ENCODE data around the gene GTPBP1. TPM values are rescaled to one million over a fixed set of nuclear protein-coding genes. Genes with fewer than 3 reads are reported as not detected.

GTPBP1 gene
- total and polyA plus RNA-seq, 2 of the 13 experiments (the other 11 are each of a cell fraction or from before 2014, with no cell fraction given), result 22.3 to 27.0 TPM

DNA sequence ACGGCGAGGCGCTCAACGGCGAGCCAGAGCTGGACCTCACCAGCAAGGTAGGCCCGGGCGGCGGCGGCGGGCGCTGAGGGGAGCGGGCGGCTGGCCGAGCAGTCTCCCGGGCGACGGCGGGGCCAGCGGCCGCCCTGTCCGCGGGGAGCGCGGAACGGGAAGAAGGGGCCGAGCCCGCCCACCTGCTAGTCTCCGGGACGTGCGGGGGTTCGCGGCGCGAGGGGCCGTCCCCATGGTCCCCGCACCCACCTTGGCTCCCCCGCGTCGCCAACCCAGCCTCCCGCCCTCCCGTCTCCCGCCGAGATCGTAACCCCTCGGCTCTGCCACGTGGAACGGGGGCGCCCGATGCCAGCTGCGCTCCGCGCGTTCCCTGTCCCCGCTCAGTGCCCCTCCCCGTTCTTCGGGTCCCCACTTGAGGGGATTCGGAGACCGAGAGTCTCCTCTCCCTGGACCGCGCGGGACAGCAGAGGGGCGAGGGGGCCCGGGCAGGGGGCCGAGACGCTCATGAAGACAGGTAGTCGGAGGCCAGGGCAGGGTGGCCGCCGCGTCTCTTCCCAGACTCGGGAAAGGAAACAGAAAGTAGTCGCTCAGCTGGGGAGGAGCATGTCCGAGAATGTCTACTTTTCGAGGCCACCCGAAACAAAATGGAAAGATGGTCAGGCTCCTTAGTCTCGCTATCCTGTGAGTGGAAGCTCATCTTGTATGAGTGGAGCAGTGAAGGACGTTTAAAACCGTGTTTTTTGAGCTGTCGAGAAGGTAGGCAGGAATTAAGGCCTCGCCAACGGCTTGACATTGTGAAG, 557 bp downstream of the GTPBP1 start (continued):
- TF ChIP-seq, protein P1, sequence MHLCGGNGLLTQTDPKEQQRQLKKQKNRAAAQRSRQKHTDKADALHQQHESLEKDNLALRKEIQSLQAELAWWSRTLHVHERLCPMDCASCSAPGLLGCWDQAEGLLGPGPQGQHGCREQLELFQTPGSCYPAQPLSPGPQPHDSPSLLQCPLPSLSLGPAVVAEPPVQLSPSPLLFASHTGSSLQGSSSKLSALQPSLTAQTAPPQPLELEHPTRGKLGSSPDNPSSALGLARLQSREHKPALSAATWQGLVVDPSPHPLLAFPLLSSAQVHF (CRISPR knock-in tag; IDR thresholded peaks at IDR 0.05), result no peak
- TF ChIP-seq, protein P2, sequence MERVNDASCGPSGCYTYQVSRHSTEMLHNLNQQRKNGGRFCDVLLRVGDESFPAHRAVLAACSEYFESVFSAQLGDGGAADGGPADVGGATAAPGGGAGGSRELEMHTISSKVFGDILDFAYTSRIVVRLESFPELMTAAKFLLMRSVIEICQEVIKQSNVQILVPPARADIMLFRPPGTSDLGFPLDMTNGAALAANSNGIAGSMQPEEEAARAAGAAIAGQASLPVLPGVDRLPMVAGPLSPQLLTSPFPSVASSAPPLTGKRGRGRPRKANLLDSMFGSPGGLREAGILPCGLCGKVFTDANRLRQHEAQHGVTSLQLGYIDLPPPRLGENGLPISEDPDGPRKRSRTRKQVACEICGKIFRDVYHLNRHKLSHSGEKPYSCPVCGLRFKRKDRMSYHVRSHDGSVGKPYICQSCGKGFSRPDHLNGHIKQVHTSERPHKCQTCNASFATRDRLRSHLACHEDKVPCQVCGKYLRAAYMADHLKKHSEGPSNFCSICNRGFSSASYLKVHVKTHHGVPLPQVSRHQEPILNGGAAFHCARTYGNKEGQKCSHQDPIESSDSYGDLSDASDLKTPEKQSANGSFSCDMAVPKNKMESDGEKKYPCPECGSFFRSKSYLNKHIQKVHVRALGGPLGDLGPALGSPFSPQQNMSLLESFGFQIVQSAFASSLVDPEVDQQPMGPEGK (CRISPR knock-in tag; IDR thresholded peaks at IDR 0.05), result peak; percentile 63
- TF ChIP-seq POLR2A (IDR thresholded peaks at IDR 0.05; ENCODE audit: insufficient read depth in 1 of 2, low read depth in 2 of 2, low read length in 2 of 2), result no peak
- TF ChIP-seq ZNF75D (CRISPR knock-in tag; IDR thresholded peaks at IDR 0.05; ENCODE audit: borderline replicate concordance), result no peak
- no peak for TF ChIP-seq SMARCC2 (IDR thresholded peaks at IDR 0.05)
- no peak for TF ChIP-seq SNAI1 (CRISPR knock-in tag; IDR thresholded peaks at IDR 0.05; ENCODE audit: borderline replicate concordance)
- peak; percentile 70; the same call in 1 of the 2 replicates for TF ChIP-seq ZNF616 (CRISPR knock-in tag; IDR thresholded peaks at IDR 0.05; ENCODE audit: low read depth)
- 0 out of 2 replicates have a peak, but pooled peaks have one; percentile 10 for TF ChIP-seq HMG20B (CRISPR knock-in tag; conservative IDR thresholded peaks at IDR 0.05)
- TF ChIP-seq RAD51 (IDR thresholded peaks at IDR 0.05; ENCODE audit: borderline replicate concordance), result no peak
- no peak for TF ChIP-seq ADNP (CRISPR knock-in tag; IDR thresholded peaks at IDR 0.05)
- no peak for TF ChIP-seq SMARCE1 (IDR thresholded peaks at IDR 0.05; ENCODE audit: borderline replicate concordance)
- TF ChIP-seq ZNF17 (CRISPR knock-in tag; IDR thresholded peaks at IDR 0.05), result no peak
- no peak for TF ChIP-seq ISX (CRISPR knock-in tag; conservative IDR thresholded peaks at IDR 0.05)
- TF ChIP-seq KMT2B (CRISPR knock-in tag; IDR thresholded peaks at IDR 0.05), result peak; percentile 40; the same call in 1 of the 2 replicates
- TF ChIP-seq, protein P3, sequence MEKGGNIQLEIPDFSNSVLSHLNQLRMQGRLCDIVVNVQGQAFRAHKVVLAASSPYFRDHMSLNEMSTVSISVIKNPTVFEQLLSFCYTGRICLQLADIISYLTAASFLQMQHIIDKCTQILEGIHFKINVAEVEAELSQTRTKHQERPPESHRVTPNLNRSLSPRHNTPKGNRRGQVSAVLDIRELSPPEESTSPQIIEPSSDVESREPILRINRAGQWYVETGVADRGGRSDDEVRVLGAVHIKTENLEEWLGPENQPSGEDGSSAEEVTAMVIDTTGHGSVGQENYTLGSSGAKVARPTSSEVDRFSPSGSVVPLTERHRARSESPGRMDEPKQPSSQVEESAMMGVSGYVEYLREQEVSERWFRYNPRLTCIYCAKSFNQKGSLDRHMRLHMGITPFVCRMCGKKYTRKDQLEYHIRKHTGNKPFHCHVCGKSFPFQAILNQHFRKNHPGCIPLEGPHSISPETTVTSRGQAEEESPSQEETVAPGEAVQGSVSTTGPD (CRISPR knock-in tag; IDR thresholded peaks at IDR 0.05), result no peak
- TF ChIP-seq ZSCAN22 (CRISPR knock-in tag; IDR thresholded peaks at IDR 0.05), result no peak
- TF ChIP-seq GATA4 (IDR thresholded peaks at IDR 0.05; ENCODE audit: borderline replicate concordance, low read depth), result no peak
- TF ChIP-seq ZNF30 (CRISPR knock-in tag; IDR thresholded peaks at IDR 0.05), result no peak
- TF ChIP-seq SYNCRIP (IDR thresholded peaks at IDR 0.05; ENCODE audit: insufficient read depth, low read depth, low read length), result no peak
- no peak for TF ChIP-seq TARDBP (CRISPR knock-in tag; IDR thresholded peaks at IDR 0.05)
- TF ChIP-seq SAP130 (CRISPR knock-in tag; IDR thresholded peaks at IDR 0.05; ENCODE audit: low read depth), result peak; percentile 39; the same call in 1 of the 2 replicates
- TF ChIP-seq, protein P4, sequence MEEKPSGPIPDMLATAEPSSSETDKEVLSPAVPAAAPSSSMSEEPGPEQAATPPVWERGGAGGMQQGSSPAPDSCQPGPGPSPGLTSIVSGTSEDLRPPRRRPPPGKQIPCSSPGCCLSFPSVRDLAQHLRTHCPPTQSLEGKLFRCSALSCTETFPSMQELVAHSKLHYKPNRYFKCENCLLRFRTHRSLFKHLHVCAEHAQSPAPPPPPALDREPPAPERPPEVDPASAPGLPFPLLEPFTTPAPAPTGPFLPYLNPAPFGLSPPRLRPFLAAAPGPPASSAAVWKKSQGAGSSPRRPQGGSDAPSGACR (CRISPR knock-in tag; IDR thresholded peaks at IDR 0.05), result no peak
- TF ChIP-seq ETV5 (CRISPR knock-in tag; IDR thresholded peaks at IDR 0.05; ENCODE audit: borderline replicate concordance), result no peak
- TF ChIP-seq PPARG (CRISPR knock-in tag; conservative IDR thresholded peaks at IDR 0.05), result no peak
- TF ChIP-seq ZNF530 (CRISPR knock-in tag; IDR thresholded peaks at IDR 0.05; ENCODE audit: low read depth), result no peak
- TF ChIP-seq ZBTB7B (CRISPR knock-in tag; IDR thresholded peaks at IDR 0.05), result no peak
- TF ChIP-seq ZKSCAN5 (CRISPR knock-in tag; IDR thresholded peaks at IDR 0.05), result no peak
- TF ChIP-seq CCAR2 (optimal IDR thresholded peaks at IDR 0.05; ENCODE audit: low read depth, low read length), result no peak
- no peak for TF ChIP-seq NPAS2 (CRISPR knock-in tag; IDR thresholded peaks at IDR 0.05; ENCODE audit: borderline replicate concordance)
